ENCODE results near the gene CAMTA1.
A peak's percentile ranks its signal among the peaks of the same experiment; 100 is the strongest.

Gene CAMTA1

GRCh38 chr1:7613851-7614205 is 828.6 kb downstream of the CAMTA1 start:
- no peak for DNase-seq (ENCODE audit: low spot score)
- TF ChIP-seq CTCF (IDR thresholded peaks at IDR 0.05; ENCODE audit: borderline replicate concordance, control extremely low read depth, extremely low read depth, insufficient read depth, missing control alignments) = no peak
- in situ Hi-C loops (cut with MboI; ENCODE audit: low sequenced_read_pairs, unreplicated experiment) = no loop called here

- no peak for TF ChIP-seq CTCF (IDR thresholded peaks at IDR 0.05; ENCODE audit: borderline replicate concordance, control extremely low read depth, extremely low read depth, insufficient read depth, missing control alignments)
- in situ Hi-C loops (cut with MboI; ENCODE audit: low sequenced_read_pairs, unreplicated experiment) = no loop called here
Observed at GRCh38 chr1:7614576-7615074, 829.4 kb downstream of the CAMTA1 start.

GRCh38 chr1:7615138-7615537 is 829.9 kb downstream of the CAMTA1 start:
- no peak for DNase-seq (ENCODE audit: low spot score)
- in situ Hi-C loops (cut with MboI; ENCODE audit: low sequenced_read_pairs, unreplicated experiment) = no loop called here
- TF ChIP-seq CTCF (IDR thresholded peaks at IDR 0.05; ENCODE audit: borderline replicate concordance, control extremely low read depth, extremely low read depth, insufficient read depth, missing control alignments) = no peak

More at GRCh38 chr1:7614576-7615074, 829.4 kb downstream of the CAMTA1 start:
- DNase-seq (ENCODE audit: low spot score) = no peak

GRCh38 chr1:7616076-7616832 is 831.0 kb downstream of the CAMTA1 start:
- in situ Hi-C loops (cut with MboI; ENCODE audit: low sequenced_read_pairs, unreplicated experiment) = no loop called here

GRCh38 chr1:7616953-7617352 is 831.7 kb downstream of the CAMTA1 start:
- in situ Hi-C loops (cut with MboI; ENCODE audit: low sequenced_read_pairs, unreplicated experiment) = no loop called here
- no peak for DNase-seq (ENCODE audit: low spot score)
- TF ChIP-seq CTCF (IDR thresholded peaks at IDR 0.05; ENCODE audit: borderline replicate concordance, control extremely low read depth, extremely low read depth, insufficient read depth, missing control alignments) = no peak

More at GRCh38 chr1:7616076-7616832, 831.0 kb downstream of the CAMTA1 start:
- DNase-seq (ENCODE audit: low spot score) = peak; percentile 67
- no peak for TF ChIP-seq CTCF (IDR thresholded peaks at IDR 0.05; ENCODE audit: borderline replicate concordance, control extremely low read depth, extremely low read depth, insufficient read depth, missing control alignments)

GRCh38 chr1:7617826-7618225 is 832.6 kb downstream of the CAMTA1 start:
- TF ChIP-seq CTCF (IDR thresholded peaks at IDR 0.05; ENCODE audit: borderline replicate concordance, control extremely low read depth, extremely low read depth, insufficient read depth, missing control alignments) = no peak
- in situ Hi-C loops (cut with MboI; ENCODE audit: low sequenced_read_pairs, unreplicated experiment) = no loop called here

More at GRCh38 chr1:7617826-7618225, 832.6 kb downstream of the CAMTA1 start:
- DNase-seq (ENCODE audit: low spot score) = no peak
